Endothelial cell of umbilical vein (primary cell): Measurements from ENCODE around the gene MFSD6L. TPM values are rescaled to one million over a fixed set of nuclear protein-coding genes. Genes with fewer than 3 reads are reported as not detected.

ENCODE experiments used
- BruUV-seq: library from RNA; stranded (reverse); fragments of 400-500 nt; replicated peaks from 2 replicates; lab custom pipeline; 2021; lab: Mats Ljungman, UMichigan
- CTCF ChIA-PET: fragments of 300-600, 350-600 bp; sonication (Branson Sonifier 250); formaldehyde crosslinking; loops from one replicate; lab custom pipeline; 2021; ENCODE audit warnings: antibody characterized with exemption, inconsistent platforms; lab: Charles Lee
- POLR2A ChIA-PET: fragments of 300-600, 350-600 bp; sonication (Branson Sonifier 250); formaldehyde crosslinking; loops from one replicate; lab custom pipeline; 2021; ENCODE audit warnings: antibody characterized with exemption, inconsistent platforms; lab: Charles Lee
- DNase-seq: peaks from one replicate; pipeline ENCODE4 v3.0.0-alpha.2; 2011; ENCODE audit warnings: low read depth, low spot score
- FAIRE-seq: peaks from 2 replicates; lab custom pipeline; 2011; peaks lifted over from hg19 to GRCh38; lab: Jason Lieb, UNC
- H2AFZ ChIP-seq: 2 replicates; pipeline ENCODE4 v1.6.0; 2012; ENCODE audit warnings: low read depth, low read length, control low read depth, inconsistent platforms
- H3K27ac ChIP-seq: 2 replicates; pipeline ENCODE4 v1.5.1; 2011; ENCODE audit warnings: low read depth, mild to moderate bottlenecking, control low read depth, low read length, moderate library complexity; ENCODE audit not compliant: insufficient read depth
- H3K27me3 ChIP-seq, 2 experiments: 2 replicates each; pipeline versions ENCODE4 v1.6.0 to v1.6.1; 2011; ENCODE audit warnings: low read length in 2 of 2, mixed read lengths in 1 of 2; ENCODE audit not compliant: control insufficient read depth in 2 of 2, insufficient read depth in 2 of 2
- H3K36me3 ChIP-seq, 2 experiments: 2 replicates in 1 of 2; 3 replicates in 1 of 2; pipeline ENCODE4 v1.5.1; 2011; ENCODE audit warnings: low read length in 2 of 2, mild to moderate bottlenecking in 1 of 2, moderate library complexity in 1 of 2; ENCODE audit not compliant: control insufficient read depth in 2 of 2, insufficient read depth in 2 of 2; ENCODE audit errors: extremely low read depth in 1 of 2
- H3K4me1 ChIP-seq: 3 replicates; pipeline ENCODE4 v1.5.1; 2011; ENCODE audit warnings: mild to moderate bottlenecking, low read length; ENCODE audit not compliant: control insufficient read depth, insufficient read depth; ENCODE audit errors: extremely low read depth
- H3K4me2 ChIP-seq: 2 replicates; pipeline ENCODE4 v1.6.1; 2011; ENCODE audit warnings: low read length, control low read depth, mixed read lengths; ENCODE audit not compliant: insufficient read depth
- H3K4me3 ChIP-seq, 3 experiments: fragments of 200-600 bp in 1 of 3; sonication (generic), shearing (Covaris generic) in 1 of 3; replicated peaks in 1 of 3; 2 replicates each; pipeline ENCODE4 v1.5.1; 2011 to 2016; ENCODE audit warnings: control low read depth in 3 of 3, low read length in 3 of 3, mild to moderate bottlenecking in 2 of 3, inconsistent platforms in 1 of 3, low read depth in 1 of 3, moderate library complexity in 1 of 3; ENCODE audit not compliant: insufficient read depth in 1 of 3
- H3K79me2 ChIP-seq: 2 replicates; pipeline ENCODE4 v1.6.0; 2012; ENCODE audit warnings: low read length, inconsistent platforms; ENCODE audit not compliant: control insufficient read depth, insufficient read depth
- H3K9ac ChIP-seq: replicated peaks from 2 replicates; pipeline ENCODE3; 2011; ENCODE audit warnings: low read length, control low read depth; ENCODE audit not compliant: insufficient read depth; ENCODE audit errors: extremely low read depth
- H3K9me1 ChIP-seq: replicated peaks from 3 replicates; pipeline ENCODE4 v1.6.0; 2011; ENCODE audit warnings: mild to moderate bottlenecking, low read length; ENCODE audit not compliant: control insufficient read depth, insufficient read depth; ENCODE audit errors: extremely low read depth
- H3K9me3 ChIP-seq: replicated peaks from 2 replicates; pipeline ENCODE4 v1.5.1; 2012; ENCODE audit warnings: low read length, inconsistent platforms; ENCODE audit not compliant: control insufficient read depth, insufficient read depth
- H4K20me1 ChIP-seq: replicated peaks from 2 replicates; pipeline ENCODE3; 2011; ENCODE audit warnings: mild to moderate bottlenecking, low read length; ENCODE audit not compliant: control insufficient read depth, insufficient read depth; ENCODE audit errors: extremely low read depth
- CTCF ChIP-seq, 2 donors: IDR thresholded peaks; 1 replicate in 1 of 2; 2 replicates in 1 of 2; pipeline ENCODE4 v1.5.1; 2011; ENCODE audit warnings: low read length in 2 of 2, mild to moderate bottlenecking in 2 of 2, moderate library complexity in 2 of 2, control low read depth in 1 of 2, inconsistent platforms in 1 of 2, low read depth in 1 of 2; ENCODE audit not compliant: insufficient read depth in 1 of 2; ENCODE audit errors: extremely low read depth in 1 of 2
- EZH2 ChIP-seq: IDR thresholded peaks from 2 replicates; pipeline ENCODE4 v1.6.1; 2012; ENCODE audit warnings: borderline replicate concordance, low read depth, mild to moderate bottlenecking, moderate library complexity, low read length, inconsistent platforms; ENCODE audit not compliant: severe bottlenecking
- FOS ChIP-seq: IDR thresholded peaks from 2 replicates; pipeline ENCODE4 v1.6.1; 2011; ENCODE audit warnings: mild to moderate bottlenecking, low read length, moderate library complexity, borderline replicate concordance; ENCODE audit not compliant: insufficient read depth
- GATA2 ChIP-seq: IDR thresholded peaks from 2 replicates; pipeline ENCODE4 v1.7.0; 2011; ENCODE audit warnings: low read depth, mild to moderate bottlenecking, moderate library complexity, mixed read lengths, low read length; ENCODE audit not compliant: insufficient read length, insufficient read depth
- JUN ChIP-seq: IDR thresholded peaks from 2 replicates; pipeline ENCODE4 v1.6.1; 2011; ENCODE audit warnings: borderline replicate concordance, low read depth; ENCODE audit not compliant: insufficient read length, insufficient read depth
- MAX ChIP-seq: IDR thresholded peaks from 2 replicates; pipeline ENCODE4 v1.6.1; 2011; ENCODE audit not compliant: insufficient read depth, insufficient read length
- MYC ChIP-seq: IDR thresholded peaks from one replicate; pipeline ENCODE4 v1.6.1; 2011; ENCODE audit warnings: mild to moderate bottlenecking, low read depth, low read length
- POLR2A ChIP-seq: IDR thresholded peaks from 2 replicates; pipeline ENCODE4 v1.6.1; 2012; ENCODE audit warnings: low read depth, mild to moderate bottlenecking, control low read depth, low read length
- POLR2AphosphoS5 ChIP-seq: IDR thresholded peaks from 2 replicates; pipeline ENCODE4 v1.6.1; 2012; ENCODE audit warnings: low read depth, mild to moderate bottlenecking, control low read depth, low read length, moderate library complexity; ENCODE audit not compliant: insufficient read depth
- dilution Hi-C: fragments of 300-500 bp; cut with MboI; formaldehyde crosslinking; loops from one replicate; pipeline ENCODE4 v1.15.0; 2019; ENCODE audit warnings: low sequenced_read_pairs; ENCODE audit not compliant: extremely low pct_ligation_motif_present
- intact Hi-C: fragments of 100-400 bp; cut with micrococcal nuclease; formaldehyde crosslinking; loops from one replicate; pipeline ENCODE4 v1.10.0; 2022
- polyA plus RNA-seq, 4 experiments: library from polyadenylated mRNA; depleted of rRNA in 3 of 4; stranded (reverse) in 3 of 4; unstranded in 1 of 4; fragments of >200 nt; gene quantifications; 2 replicates each; pipeline versions ENCODE4 v1.2.1 to v1.2.3, GENCODE V29; 2011 to 2012; ENCODE audit warnings: missing spikeins in 1 of 4
- total RNA-seq: library from RNA; stranded (reverse); gene quantifications from 2 replicates; pipeline ENCODE4 v1.2.3, GENCODE V29; 2021

MFSD6L gene
- total and polyA plus RNA-seq, 2 donors (not counting 3 experiments of a cell fraction or from before 2014, with no cell fraction given), result not detected

- H3K9me1 ChIP-seq, result no peaks in the 10 kb centered on the region
- H3K79me2 ChIP-seq, result no peaks in the 10 kb centered on the region
- no peak overlapping the region for H3K9ac ChIP-seq
- no peak overlapping the region for H3K27ac ChIP-seq
- H3K4me2 ChIP-seq, result no peak overlapping the region
- TF ChIP-seq MAX (no peak), JUN (no peak), POLR2A (no peak)
- CTCF ChIA-PET, result interaction anchor here (1.1 to 2.1 kb wide), 3 partner anchors 9 to 30 kb away, joined by 4 to 21 read pairs (median 6); no protein-coding TSS in a partner anchor
- H3K4me3 ChIP-seq, result no peak overlapping the region
- no peak for FAIRE-seq
- peaks cover 0 to 5% of the 10 kb centered on the region in 2 experiments for H3K27me3 ChIP-seq
- no peaks in the 10 kb centered on the region for H4K20me1 ChIP-seq
- POLR2A ChIA-PET, result interaction anchor here (1.0 kb wide), 1 partner anchor 12 kb away, joined by 3 read pairs; no protein-coding TSS in a partner anchor
- DNase-seq, result no peak
- no peaks in the 10 kb centered on the region for H3K4me1 ChIP-seq
- intact Hi-C loops, result no loop called here
- no TSS peak for BruUV-seq
- no peak overlapping the region for H2AFZ ChIP-seq
- dilution Hi-C loops, result no loop called here
- no peaks in the 10 kb centered on the region for H3K9me3 ChIP-seq
- no peaks in the 10 kb centered on the region for H3K36me3 ChIP-seq
Measured at GRCh38 chr17:8776248-8776647, 22.9 kb downstream of the MFSD6L start.

GRCh38 chr17:8766731-8767130 lies 32.4 kb downstream of the MFSD6L start:
- CTCF ChIA-PET, result no interaction called here
- Histone ChIP-seq H3K9me1 (no peaks in the 10 kb centered on the region), H3K4me3 (no peak overlapping the region), H3K9me3 (no peaks in the 10 kb centered on the region), H3K4me1 (no peaks in the 10 kb centered on the region), H3K36me3 (no peaks in the 10 kb centered on the region), H3K79me2 (no peaks in the 10 kb centered on the region), H3K27me3 (peaks cover 0 to 8% of the 10 kb centered on the region in 2 experiments), H4K20me1 (no peaks in the 10 kb centered on the region), H3K27ac (no peak overlapping the region), H3K9ac (no peak overlapping the region), H2AFZ (no peak overlapping the region), H3K4me2 (no peak overlapping the region)
- FAIRE-seq (no peak), DNase-seq (no peak)
- intact Hi-C loops (no loop called here), dilution Hi-C loops (no loop called here)
- POLR2A ChIA-PET, result no interaction called here
- no TSS peak for BruUV-seq
- TF ChIP-seq CTCF (IDR thresholded peaks at IDR 0.05; ENCODE audit: extremely low read depth in 1 of 2, insufficient read depth in 1 of 2, low read depth in 1 of 2, low read length in 2 of 2) (no peak), MAX (no peak), FOS (no peak), EZH2 (no peak), POLR2AphosphoS5 (no peak), MYC (no peak), GATA2 (no peak), POLR2A (no peak), JUN (no peak)
